Measurements from ENCODE around the gene SERPINB3. TPM values are rescaled to one million over a fixed set of nuclear protein-coding genes. Genes with fewer than 3 reads are reported as not detected.

SERPINB3 gene
- total RNA-seq, 2 experiments from 2014 or later = not detected

GRCh38 chr18:63617915-63618234, 43.8 kb downstream of the SERPINB3 start:
- Histone ChIP-seq H3K36me3 (ENCODE audit: insufficient read depth, low read length) (no peaks in the 10 kb centered on the region), H4K20me1 (ENCODE audit: insufficient read depth, low read length) (no peaks in the 10 kb centered on the region), H3K9me2 (ENCODE audit: insufficient read depth, low read length) (no peaks in the 10 kb centered on the region), H2AFZ (ENCODE audit: low read length) (no peak overlapping the region), H3K9me3 (ENCODE audit: low read length) (no peaks in the 10 kb centered on the region), H3K4me1 (ENCODE audit: insufficient read depth, low read length, poor library complexity, severe bottlenecking) (no peaks in the 10 kb centered on the region), H3K27ac (ENCODE audit: low read depth, low read length, poor library complexity, severe bottlenecking) (no peak overlapping the region), H3K4me3 (ENCODE audit: low read depth, low read length, poor library complexity, severe bottlenecking) (no peak overlapping the region), H3K79me2 (ENCODE audit: insufficient read depth, low read depth, low read length) (no peaks in the 10 kb centered on the region), H3K4me2 (ENCODE audit: low read length) (no peak overlapping the region)
- TF ChIP-seq CTCF (conservative IDR thresholded peaks at IDR 0.05; ENCODE audit: low read length) = no peak
- no peak for TF ChIP-seq EZH2phosphoT487 (IDR thresholded peaks at IDR 0.05; ENCODE audit: borderline replicate concordance, low read depth, low read length)
- intact Hi-C loops (cut with micrococcal nuclease; ENCODE audit: unreplicated experiment) = no loop called here
- POLR2A ChIA-PET = no interaction called here
- CTCF ChIA-PET (ENCODE audit: unreplicated experiment) = no interaction called here
- no peak for DNase-seq (ENCODE audit: low spot score)
- no TSS peak for BruUV-seq (replicated peaks)

GRCh38 chr18:63617049-63617914, 44.4 kb downstream of the SERPINB3 start:
- CTCF ChIA-PET (ENCODE audit: unreplicated experiment) = no interaction called here
- no peaks in the 10 kb centered on the region for H3K79me2 ChIP-seq (ENCODE audit: insufficient read depth, low read depth, low read length)
- no peaks in the 10 kb centered on the region for H3K9me2 ChIP-seq (ENCODE audit: insufficient read depth, low read length)
- H3K27ac ChIP-seq (ENCODE audit: low read depth, low read length, poor library complexity, severe bottlenecking) = no peak overlapping the region
- no peaks in the 10 kb centered on the region for H3K9me3 ChIP-seq (ENCODE audit: low read length)
- POLR2A ChIA-PET = no interaction called here
- no peaks in the 10 kb centered on the region for H3K36me3 ChIP-seq (ENCODE audit: insufficient read depth, low read length)
- intact Hi-C loops (cut with micrococcal nuclease; ENCODE audit: unreplicated experiment) = no loop called here
- no peak overlapping the region for H2AFZ ChIP-seq (ENCODE audit: low read length)
- TF ChIP-seq EZH2phosphoT487 (IDR thresholded peaks at IDR 0.05; ENCODE audit: borderline replicate concordance, low read depth, low read length) = no peak
- TF ChIP-seq CTCF (conservative IDR thresholded peaks at IDR 0.05; ENCODE audit: low read length) = no peak
- H3K4me1 ChIP-seq (ENCODE audit: insufficient read depth, low read length, poor library complexity, severe bottlenecking) = no peaks in the 10 kb centered on the region
- no peak overlapping the region for H3K4me3 ChIP-seq (ENCODE audit: low read depth, low read length, poor library complexity, severe bottlenecking)
- no peaks in the 10 kb centered on the region for H4K20me1 ChIP-seq (ENCODE audit: insufficient read depth, low read length)
- no peak for DNase-seq (ENCODE audit: low spot score)
- BruUV-seq (replicated peaks) = no TSS peak
- H3K4me2 ChIP-seq (ENCODE audit: low read length) = no peak overlapping the region

GRCh38 chr18:63613420-63613819, 48.3 kb downstream of the SERPINB3 start:
- H3K36me3 ChIP-seq (ENCODE audit: insufficient read depth, low read length) = no peaks in the 10 kb centered on the region
- ChIA-PET CTCF (ENCODE audit: unreplicated experiment) (no interaction called here), POLR2A (no interaction called here)
- DNase-seq (ENCODE audit: low spot score) = no peak
- H3K9me3 ChIP-seq (ENCODE audit: low read length) = no peaks in the 10 kb centered on the region
- no peaks in the 10 kb centered on the region for H3K4me1 ChIP-seq (ENCODE audit: insufficient read depth, low read length, poor library complexity, severe bottlenecking)
- H3K27ac ChIP-seq (ENCODE audit: low read depth, low read length, poor library complexity, severe bottlenecking) = no peak overlapping the region
- no peak overlapping the region for H2AFZ ChIP-seq (ENCODE audit: low read length)
- no peak overlapping the region for H3K4me3 ChIP-seq (ENCODE audit: low read depth, low read length, poor library complexity, severe bottlenecking)
- no peaks in the 10 kb centered on the region for H3K9me2 ChIP-seq (ENCODE audit: insufficient read depth, low read length)
- H3K79me2 ChIP-seq (ENCODE audit: insufficient read depth, low read depth, low read length) = no peaks in the 10 kb centered on the region
- intact Hi-C loops (cut with micrococcal nuclease; ENCODE audit: unreplicated experiment) = no loop called here
- H4K20me1 ChIP-seq (ENCODE audit: insufficient read depth, low read length) = no peaks in the 10 kb centered on the region
- TF ChIP-seq EZH2phosphoT487 (IDR thresholded peaks at IDR 0.05; ENCODE audit: borderline replicate concordance, low read depth, low read length) (no peak), CTCF (conservative IDR thresholded peaks at IDR 0.05; ENCODE audit: low read length) (no peak)
- no TSS peak for BruUV-seq (replicated peaks)
- no peak overlapping the region for H3K4me2 ChIP-seq (ENCODE audit: low read length)

All from OCI-LY7 (cell line).